GM19328 (cell line): ENCODE measurements around the gene IP6K3.

ENCODE experiments used
- ATAC-seq: cut with Tn5 transposase; IDR thresholded peaks from one replicate; pipeline ENCODE4 v1.9.1; 2021; ENCODE audit warnings: mild to moderate bottlenecking, moderate library complexity; ENCODE audit not compliant: unreplicated experiment

The IP6K3 gene

GRCh38 chr6:33708516-33709204, 38.0 kb downstream of the IP6K3 start:
- ATAC-seq, result no peak

DNA sequence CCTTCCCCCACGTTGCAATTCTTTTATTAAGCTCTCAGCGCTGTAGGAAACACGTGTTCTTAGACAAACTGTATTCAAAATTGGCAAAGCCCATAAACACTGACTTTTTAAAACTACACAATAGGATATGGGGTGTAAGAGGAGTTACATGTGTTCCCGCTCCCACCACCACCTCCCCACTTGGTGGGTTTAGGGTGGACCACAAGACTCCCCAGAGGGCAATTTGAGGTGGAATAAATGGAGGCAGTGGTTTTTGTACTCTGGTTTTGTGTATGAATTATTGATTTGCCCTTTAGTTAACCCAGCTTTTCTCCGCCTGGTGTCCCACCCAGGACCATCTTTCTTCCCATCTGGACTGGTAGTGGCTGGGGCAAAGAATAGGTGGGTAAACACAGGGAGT, 38.9 kb downstream of the IP6K3 start:
- no peak for ATAC-seq

- no peak for ATAC-seq
These were observed 40.6 kb downstream of the IP6K3 start for GRCh38 chr6:33705955-33706725.

GRCh38 chr6:33705268-33705885, 41.3 kb downstream of the IP6K3 start:
- ATAC-seq, result no peak

- no peak for ATAC-seq
These were observed 42.3 kb downstream of the IP6K3 start for GRCh38 chr6:33704215-33705066.

DNA sequence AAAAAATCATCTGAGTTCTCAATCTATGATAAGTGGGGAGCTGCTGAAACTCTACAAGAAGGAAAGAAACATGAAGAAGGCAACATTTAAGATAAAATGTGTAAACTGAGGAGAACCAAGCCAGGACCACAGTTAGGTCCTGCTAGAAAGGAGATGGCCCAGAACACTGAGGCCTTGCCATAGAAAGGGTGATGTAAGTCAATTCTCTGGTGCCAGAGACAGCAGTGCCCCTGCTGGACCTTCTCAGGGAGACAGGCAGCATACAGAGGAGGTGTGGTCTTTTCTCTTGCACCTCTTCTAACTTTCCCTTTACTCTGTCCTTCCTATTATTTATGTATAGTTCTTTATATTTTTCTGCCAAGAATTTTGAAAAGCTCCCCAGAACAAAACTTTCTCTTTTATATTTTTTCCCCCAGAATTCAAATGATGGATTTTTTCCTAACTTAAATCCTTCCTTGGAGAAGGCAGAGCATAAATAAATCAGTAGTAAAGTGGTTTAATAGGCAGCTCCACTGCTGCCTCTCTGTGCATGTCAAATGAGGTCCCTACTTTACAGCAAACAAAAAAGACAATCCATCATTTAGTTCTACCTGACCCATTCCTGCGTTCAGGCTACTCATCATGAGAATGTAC, 44.2 kb downstream of the IP6K3 start:
- no peak for ATAC-seq

DNA sequence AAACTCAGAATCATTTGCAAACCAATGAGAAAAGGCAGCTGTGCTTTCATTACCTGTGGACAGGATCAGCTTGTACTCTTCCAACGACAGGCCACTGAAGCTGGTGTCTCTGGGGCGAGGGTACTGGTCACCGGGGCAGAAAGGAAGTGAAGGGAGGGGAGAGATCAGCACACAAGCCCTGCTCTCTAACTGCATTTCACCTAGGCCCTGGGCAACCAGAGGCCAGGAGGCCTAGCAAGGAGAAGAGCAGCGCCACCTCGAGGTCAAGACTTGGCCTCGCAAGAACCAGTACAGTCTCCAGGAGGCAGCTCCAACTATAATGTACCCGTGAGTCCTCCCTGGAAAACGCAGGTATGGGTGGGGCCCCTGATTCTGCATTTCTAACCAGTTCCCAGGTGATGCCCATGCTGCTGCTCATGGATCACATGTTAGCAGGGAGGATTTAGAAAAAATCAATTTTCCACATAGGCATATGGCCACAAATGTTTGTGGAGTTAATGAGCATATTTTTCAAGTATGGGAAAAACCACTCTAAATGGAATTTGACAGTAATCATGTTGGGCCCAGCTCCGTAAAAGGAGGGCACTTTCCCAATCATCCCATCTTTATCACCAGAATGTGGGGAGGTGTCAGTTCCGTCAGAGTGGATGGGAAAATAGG, 46.2 kb downstream of the IP6K3 start:
- ATAC-seq, result no peak

DNA sequence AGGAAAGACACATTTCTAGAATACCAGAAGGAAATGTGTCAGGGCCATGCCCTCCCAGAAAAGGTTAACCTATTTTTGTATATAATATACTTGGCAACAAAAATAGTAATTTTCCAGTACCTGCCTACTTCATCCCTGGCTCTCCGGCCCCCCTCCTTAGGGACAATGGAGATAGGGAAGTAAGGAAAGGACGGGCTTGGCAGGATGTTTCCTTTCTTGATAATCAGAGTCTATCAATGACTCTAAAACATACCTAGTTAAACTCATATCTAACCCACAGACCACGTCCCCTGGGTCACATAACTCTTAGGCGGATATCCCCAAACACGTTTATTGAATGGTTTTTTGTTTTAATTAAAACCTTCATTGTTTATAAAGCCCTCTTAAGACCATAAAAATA, 47.0 kb downstream of the IP6K3 start:
- no peak for ATAC-seq

- no peak for ATAC-seq
These were observed 47.6 kb downstream of the IP6K3 start for GRCh38 chr6:33699131-33699530.

- ATAC-seq, result no peak
These were observed 48.2 kb downstream of the IP6K3 start for GRCh38 chr6:33698494-33698893.

DNA sequence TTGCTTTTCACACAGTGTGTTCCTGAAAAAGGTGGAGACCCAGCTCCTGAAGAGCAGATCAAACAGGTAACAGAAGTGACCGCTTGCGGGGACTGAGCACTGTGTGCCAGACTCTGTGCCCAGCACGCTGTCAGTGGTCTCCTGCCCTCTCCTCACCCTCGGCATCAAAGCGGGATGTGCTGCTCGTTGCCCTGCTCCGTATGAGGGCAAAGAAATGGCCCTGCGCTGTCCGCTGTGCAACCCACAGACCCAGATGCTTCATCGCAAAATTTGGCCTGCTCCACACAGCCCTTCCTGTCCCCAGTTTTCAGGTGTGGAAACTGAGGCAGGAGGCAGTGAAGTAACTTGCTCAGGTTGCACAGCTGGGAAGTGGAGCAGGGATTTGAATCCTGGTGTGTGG, 48.9 kb downstream of the IP6K3 start:
- no peak for ATAC-seq

DNA sequence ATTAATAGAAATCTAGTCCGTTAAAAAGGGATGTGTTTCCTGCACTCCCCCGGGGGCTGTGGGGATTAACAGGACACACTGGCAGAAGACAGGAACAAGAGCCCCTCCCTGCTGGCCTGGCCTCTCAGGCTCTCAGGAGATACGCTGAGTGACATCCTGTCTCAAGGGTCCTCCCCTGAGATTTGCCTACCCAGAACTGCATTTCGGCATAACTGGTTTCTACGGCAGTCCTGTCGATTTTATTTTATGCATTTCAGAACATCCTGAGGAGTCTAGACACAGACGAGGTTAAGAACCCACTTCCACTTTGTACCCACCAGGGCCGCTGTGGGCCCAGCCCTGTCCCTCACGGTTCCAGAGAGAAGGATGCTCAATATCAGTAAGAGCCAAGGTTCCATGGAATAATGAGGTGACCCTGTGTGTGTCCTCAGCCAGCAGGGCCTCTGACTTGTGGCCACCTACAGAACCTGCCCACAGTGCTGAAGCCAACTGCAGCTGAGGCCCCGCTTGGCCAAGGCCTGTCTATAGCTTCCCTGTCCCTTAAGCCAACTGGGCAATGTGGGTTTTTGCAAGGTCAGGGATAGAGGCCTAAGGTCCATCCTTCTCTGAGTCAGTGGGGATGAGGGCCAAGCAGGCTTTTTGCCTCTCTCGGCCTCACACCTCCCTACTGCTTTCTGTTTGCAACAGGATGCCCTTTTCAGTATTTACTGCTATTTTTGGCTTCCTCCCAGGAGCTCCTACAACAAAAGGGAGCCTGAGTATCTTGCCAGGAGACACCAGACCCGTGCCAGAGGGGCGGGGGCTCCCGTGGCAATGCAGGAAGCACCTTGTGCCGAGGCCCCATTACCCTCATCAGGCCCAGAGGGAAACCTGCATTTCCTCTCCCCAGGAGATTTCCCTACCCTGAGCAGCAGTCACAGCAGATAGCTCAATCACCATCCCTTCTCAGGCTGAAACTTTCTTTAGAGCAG, 49.9 kb downstream of the IP6K3 start:
- no peak for ATAC-seq

GRCh38 chr6:33696076-33696475, 50.6 kb downstream of the IP6K3 start:
- ATAC-seq, result no peak

- no peak for ATAC-seq
These were observed 51.2 kb downstream of the IP6K3 start for GRCh38 chr6:33695451-33695887.

GRCh38 chr6:33694977-33695376, 51.7 kb downstream of the IP6K3 start:
- ATAC-seq, result no peak

- ATAC-seq, result no peak
These were observed 52.2 kb downstream of the IP6K3 start for GRCh38 chr6:33694401-33694931.

DNA sequence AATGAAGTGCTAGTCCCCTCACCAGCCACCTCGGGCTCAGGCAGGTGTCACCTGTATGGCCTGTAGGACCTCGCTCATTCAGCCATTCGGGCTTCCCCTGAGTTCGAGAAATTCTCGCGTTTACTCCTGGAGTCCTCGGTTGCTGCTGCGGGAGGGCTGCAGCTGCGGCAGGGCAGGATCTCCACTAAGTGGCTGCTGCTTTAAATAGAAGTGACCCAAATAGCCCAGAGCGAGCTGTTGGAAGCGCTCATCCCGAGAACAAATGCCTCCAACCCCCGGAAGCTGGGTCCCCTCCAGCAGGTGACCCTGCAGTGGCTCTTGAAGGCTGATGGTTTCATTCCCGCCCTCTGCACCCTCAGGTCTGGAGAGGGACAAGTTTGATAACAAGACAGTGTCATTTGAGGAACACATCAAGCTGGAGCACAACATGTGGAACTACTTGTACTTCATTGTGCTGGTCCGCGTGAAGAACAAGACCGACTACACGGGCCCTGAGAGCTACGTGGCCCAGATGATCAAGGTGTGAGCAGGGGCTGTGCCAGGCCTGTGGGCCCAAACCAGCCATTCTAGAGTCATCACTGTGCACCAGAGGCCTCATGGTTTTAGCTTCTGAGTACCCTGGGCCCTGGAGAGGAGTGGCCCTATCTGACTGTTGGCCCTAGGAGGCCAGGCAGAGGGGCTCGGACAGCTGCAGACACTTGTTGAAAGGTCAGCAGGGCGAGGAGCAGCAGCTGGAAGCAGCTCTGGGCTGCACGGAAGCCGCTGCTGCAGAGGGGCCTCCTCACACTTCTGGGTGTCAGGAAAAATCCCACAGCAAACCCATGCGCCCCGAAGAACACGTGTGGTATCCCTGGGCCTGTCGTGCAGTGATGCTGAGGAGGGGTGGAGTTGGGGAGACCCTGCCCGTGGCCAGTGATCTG, 53.3 kb downstream of the IP6K3 start:
- no peak for ATAC-seq

DNA sequence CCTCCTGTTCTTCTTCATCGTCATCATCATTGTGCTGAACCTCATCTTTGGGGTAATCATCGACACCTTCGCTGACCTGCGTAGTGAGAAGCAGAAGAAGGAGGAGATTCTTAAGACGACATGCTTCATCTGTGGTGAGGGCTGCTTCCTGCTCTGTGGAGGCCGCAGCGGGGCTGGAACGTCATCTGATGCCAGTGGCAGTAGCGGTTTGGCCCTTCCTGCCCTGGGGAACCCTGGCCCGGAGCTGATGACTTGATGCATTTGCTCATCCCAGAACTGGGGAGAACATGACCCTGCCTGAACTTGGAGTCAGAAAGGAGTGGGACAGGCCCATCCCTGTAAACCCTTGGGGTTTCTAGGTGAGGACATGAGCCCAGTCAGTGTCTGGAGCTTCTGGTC, 53.9 kb downstream of the IP6K3 start:
- no peak for ATAC-seq
